ENCODE results near the gene PRRC1.

DNA sequence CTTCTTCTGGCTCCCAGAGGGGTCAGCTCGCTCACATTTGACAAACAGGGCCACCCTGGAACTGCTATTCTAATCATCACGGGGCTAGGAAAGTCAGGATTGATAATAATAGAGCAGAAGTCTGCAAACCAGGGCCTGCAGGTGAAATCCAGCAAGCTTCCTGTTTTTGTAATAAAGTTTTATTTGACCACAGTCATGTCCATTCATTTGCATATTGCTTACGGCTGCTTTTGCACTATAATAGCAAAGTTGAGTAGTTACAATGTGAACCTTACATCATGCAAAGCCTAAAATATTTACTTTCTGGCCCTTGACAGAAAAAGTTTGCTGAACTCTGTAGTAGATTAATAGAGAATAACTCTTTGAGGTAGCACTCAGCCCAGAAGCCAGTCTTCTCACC is 68.2 kb downstream of the PRRC1 start:
- no peak for TF ChIP-seq POLR2A (IDR thresholded peaks at IDR 0.05)
- TF ChIP-seq, protein P1, sequence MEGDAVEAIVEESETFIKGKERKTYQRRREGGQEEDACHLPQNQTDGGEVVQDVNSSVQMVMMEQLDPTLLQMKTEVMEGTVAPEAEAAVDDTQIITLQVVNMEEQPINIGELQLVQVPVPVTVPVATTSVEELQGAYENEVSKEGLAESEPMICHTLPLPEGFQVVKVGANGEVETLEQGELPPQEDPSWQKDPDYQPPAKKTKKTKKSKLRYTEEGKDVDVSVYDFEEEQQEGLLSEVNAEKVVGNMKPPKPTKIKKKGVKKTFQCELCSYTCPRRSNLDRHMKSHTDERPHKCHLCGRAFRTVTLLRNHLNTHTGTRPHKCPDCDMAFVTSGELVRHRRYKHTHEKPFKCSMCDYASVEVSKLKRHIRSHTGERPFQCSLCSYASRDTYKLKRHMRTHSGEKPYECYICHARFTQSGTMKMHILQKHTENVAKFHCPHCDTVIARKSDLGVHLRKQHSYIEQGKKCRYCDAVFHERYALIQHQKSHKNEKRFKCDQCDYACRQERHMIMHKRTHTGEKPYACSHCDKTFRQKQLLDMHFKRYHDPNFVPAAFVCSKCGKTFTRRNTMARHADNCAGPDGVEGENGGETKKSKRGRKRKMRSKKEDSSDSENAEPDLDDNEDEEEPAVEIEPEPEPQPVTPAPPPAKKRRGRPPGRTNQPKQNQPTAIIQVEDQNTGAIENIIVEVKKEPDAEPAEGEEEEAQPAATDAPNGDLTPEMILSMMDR (IDR thresholded peaks at IDR 0.05) = no peak

All from Peyer's patch (tissue), 4 donors.